H9 (cell line): Measurements from ENCODE around the gene ZC3H12D. TPM values are rescaled to one million over a fixed set of nuclear protein-coding genes. Genes with fewer than 3 reads are reported as not detected.

ENCODE experiments used
- DNase-seq: peaks from one replicate; pipeline ENCODE4 v3.0.0-alpha.2; 2017
- H2AFZ ChIP-seq: one replicate; pipeline ENCODE4 v1.6.1; 2013; ENCODE audit warnings: mild to moderate bottlenecking, low read length, control low read depth, moderate library complexity
- H2AK5ac ChIP-seq: 2 replicates; pipeline ENCODE4 v1.6.1; 2013; ENCODE audit warnings: low read length, control low read depth, mixed read lengths; ENCODE audit not compliant: insufficient read length
- H2BK120ac ChIP-seq: one replicate; pipeline ENCODE4 v1.6.1; 2013; ENCODE audit warnings: low read depth, mild to moderate bottlenecking, low read length, control low read depth, inconsistent platforms; ENCODE audit not compliant: poor library complexity, severe bottlenecking
- H2BK12ac ChIP-seq: 2 replicates; pipeline ENCODE4 v1.6.1; 2013; ENCODE audit warnings: low read length, control low read depth, mixed read lengths, low read depth; ENCODE audit not compliant: insufficient read length
- H2BK15ac ChIP-seq: 2 replicates; pipeline ENCODE4 v1.6.1; 2013; ENCODE audit warnings: low read depth, low read length, control low read depth
- H2BK20ac ChIP-seq: one replicate; pipeline ENCODE4 v1.6.1; 2013; ENCODE audit warnings: low read depth, mild to moderate bottlenecking, low read length, control low read depth, inconsistent platforms; ENCODE audit not compliant: poor library complexity, severe bottlenecking
- H2BK5ac ChIP-seq: 2 replicates; pipeline ENCODE4 v1.6.1; 2013; ENCODE audit warnings: low read length, control low read depth, mixed read lengths; ENCODE audit not compliant: insufficient read length
- H3K14ac ChIP-seq: 2 replicates; pipeline ENCODE4 v1.6.1; 2013; ENCODE audit warnings: low read length, control low read depth; ENCODE audit not compliant: insufficient read depth
- H3K18ac ChIP-seq: 2 replicates; pipeline ENCODE4 v1.6.1; 2013; ENCODE audit warnings: low read depth, mild to moderate bottlenecking, mixed read lengths, low read length, control low read depth; ENCODE audit not compliant: insufficient read length
- H3K23ac ChIP-seq: 2 replicates; pipeline ENCODE4 v1.6.1; 2013; ENCODE audit warnings: low read length, control low read depth, mixed read lengths, low read depth; ENCODE audit not compliant: insufficient read length
- H3K23me2 ChIP-seq: 2 replicates; pipeline ENCODE4 v1.6.1; 2013; ENCODE audit warnings: low read depth, mild to moderate bottlenecking, mixed read lengths, low read length, control low read depth; ENCODE audit not compliant: insufficient read length, poor library complexity, severe bottlenecking
- H3K27ac ChIP-seq: 2 replicates; pipeline ENCODE4 v1.5.1; 2013; ENCODE audit warnings: low read length, control low read depth, mixed read lengths, low read depth; ENCODE audit not compliant: insufficient read length
- H3K27me3 ChIP-seq: 2 replicates; pipeline ENCODE4 v1.6.1; 2013; ENCODE audit warnings: low read length, control low read depth, inconsistent platforms; ENCODE audit not compliant: insufficient read depth
- H3K4ac ChIP-seq: 2 replicates; pipeline ENCODE4 v1.6.1; 2013; ENCODE audit warnings: low read depth, mild to moderate bottlenecking, control low read depth, inconsistent platforms, low read length, moderate library complexity
- H3K4me1 ChIP-seq: 2 replicates; pipeline ENCODE4 v1.6.1; 2013; ENCODE audit warnings: low read length, control low read depth, inconsistent platforms; ENCODE audit not compliant: insufficient read depth
- H3K4me2 ChIP-seq: 2 replicates; pipeline ENCODE4 v1.6.1; 2013; ENCODE audit warnings: low read length, control low read depth, mixed read lengths; ENCODE audit not compliant: insufficient read length, insufficient read depth
- H3K56ac ChIP-seq: 2 replicates; pipeline ENCODE4 v1.6.1; 2013; ENCODE audit warnings: low read depth, mild to moderate bottlenecking, mixed read lengths, low read length, control low read depth; ENCODE audit not compliant: insufficient read length
- H3K79me1 ChIP-seq: 2 replicates; pipeline ENCODE4 v1.6.1; 2013; ENCODE audit warnings: low read depth, mild to moderate bottlenecking, moderate library complexity, low read length, control low read depth, inconsistent platforms; ENCODE audit not compliant: insufficient read depth, poor library complexity, severe bottlenecking
- H3K79me2 ChIP-seq: 2 replicates; pipeline ENCODE4 v1.6.1; 2013; ENCODE audit warnings: low read length, control low read depth, inconsistent platforms; ENCODE audit not compliant: insufficient read depth
- H3K9ac ChIP-seq: 2 replicates; pipeline ENCODE4 v1.6.1; 2013; ENCODE audit warnings: low read length, control low read depth, mixed read lengths; ENCODE audit not compliant: insufficient read length; ENCODE audit errors: extremely low read depth
- H3K9me3 ChIP-seq: one replicate; pipeline ENCODE4 v1.6.1; 2013; ENCODE audit warnings: low read depth, low read length, inconsistent platforms; ENCODE audit not compliant: control insufficient read depth
- H3T11ph ChIP-seq: one replicate; pipeline ENCODE4 v1.6.1; 2013; ENCODE audit warnings: mild to moderate bottlenecking, low read length, control low read depth, inconsistent platforms
- H4K20me1 ChIP-seq: one replicate; pipeline ENCODE4 v1.6.1; 2013; ENCODE audit not compliant: control insufficient read depth, insufficient read length, insufficient read depth
- H4K5ac ChIP-seq: 2 replicates; pipeline ENCODE4 v1.6.1; 2013; ENCODE audit warnings: low read depth, mild to moderate bottlenecking, mixed read lengths, low read length, control low read depth; ENCODE audit not compliant: insufficient read length
- H4K8ac ChIP-seq: replicated peaks from 2 replicates; pipeline ENCODE4 v1.6.1; 2013; ENCODE audit warnings: low read length, control low read depth, mixed read lengths, low read depth; ENCODE audit not compliant: insufficient read length
- H4K91ac ChIP-seq: 2 replicates; pipeline ENCODE4 v1.6.1; 2013; ENCODE audit warnings: low read depth, mild to moderate bottlenecking, moderate library complexity, mixed read lengths, low read length, control low read depth; ENCODE audit not compliant: insufficient read length
- H3K27ac Mint-ChIP-seq, 3 experiments: 2 replicates in 2 of 3; 3 replicates in 1 of 3; pipeline ENCODE4 v1.8.0; 2020 to 2021; ENCODE audit warnings: mixed read lengths in 3 of 3, mild to moderate bottlenecking in 1 of 3, moderate library complexity in 1 of 3
- H3K27me3 Mint-ChIP-seq: 2 replicates; pipeline ENCODE4 v1.8.0; 2021; ENCODE audit warnings: low read depth, mild to moderate bottlenecking, moderate library complexity, mixed read lengths
- H3K36me3 Mint-ChIP-seq, 3 experiments: 2 replicates in 2 of 3; 3 replicates in 1 of 3; pipeline ENCODE4 v1.8.0; 2020 to 2021; ENCODE audit warnings: low read depth in 3 of 3, mixed read lengths in 3 of 3; ENCODE audit not compliant: insufficient read depth in 1 of 3
- H3K4me1 Mint-ChIP-seq, 2 experiments: 2 replicates each; pipeline ENCODE4 v1.8.0; 2020; ENCODE audit warnings: mixed read lengths in 2 of 2
- H3K4me3 Mint-ChIP-seq, 2 experiments: 2 replicates in 1 of 2; 3 replicates in 1 of 2; pipeline ENCODE4 v1.8.0; 2020 to 2021; ENCODE audit warnings: mild to moderate bottlenecking in 2 of 2, mixed read lengths in 2 of 2, moderate library complexity in 1 of 2
- H3K9me3 Mint-ChIP-seq, 2 experiments: 2 replicates in 1 of 2; 3 replicates in 1 of 2; pipeline ENCODE4 v1.8.0; 2020; ENCODE audit warnings: mild to moderate bottlenecking in 2 of 2, mixed read lengths in 2 of 2, moderate library complexity in 1 of 2
- CTCF ChIP-seq: fragments of 200-600 bp; sonication (generic); conservative IDR thresholded peaks from 3 replicates; pipeline ENCODE4 v1.8.0; 2021; ENCODE audit warnings: antibody characterized with exemption, mild to moderate bottlenecking
- WGBS: extraction: QIAGEN DNeasy Blood & Tissue Kit; methylation state at CpG from one replicate; pipeline ENCODE4 v1.1.7; 2013; ENCODE audit warnings: missing lambda C conversion rate, low lambda C conversion rate, mixed read lengths; ENCODE audit not compliant: insufficient read length; ENCODE audit errors: extremely low coverage; 5-methylcytosine and 5-hydroxymethylcytosine counted together
- total RNA-seq: library from RNA; stranded (reverse); gene quantifications from 2 replicates; pipeline ENCODE4 v1.2.1, GENCODE V29; 2021

The ZC3H12D gene
- total RNA-seq, 1 experiment from 2014 or later = 0.07 TPM

GRCh38 chr6:149473080-149474052 lies 11.4 kb downstream of the ZC3H12D start:
- Histone ChIP-seq H4K91ac (no peak overlapping the region), H3K79me1 (no peaks in the 10 kb centered on the region), H3K9ac (no peak overlapping the region), H3K27me3 (no peaks in the 10 kb centered on the region), H3K4ac (no peak overlapping the region), H4K8ac (no peak overlapping the region), H4K5ac (no peak overlapping the region), H3K4me2 (no peak overlapping the region), H3K14ac (no peak overlapping the region; the same call in 1 of the 2 replicates), H2AK5ac (no peak overlapping the region), H2AFZ (no peak overlapping the region), H3K56ac (no peak overlapping the region), H3K4me1 (no peaks in the 10 kb centered on the region), H4K20me1 (no peaks in the 10 kb centered on the region), H3K18ac (no peak overlapping the region), H3K27ac (no peak overlapping the region), H3K23me2 (no peaks in the 10 kb centered on the region), H2BK120ac (no peak overlapping the region), H3K23ac (no peak overlapping the region), H2BK20ac (no peak overlapping the region), H3K79me2 (no peaks in the 10 kb centered on the region), H3K9me3 (no peaks in the 10 kb centered on the region), H2BK15ac (no peak overlapping the region), H3T11ph (no peak overlapping the region), H2BK12ac (no peak overlapping the region), H2BK5ac (no peak overlapping the region)
- H3K27me3 Mint-ChIP-seq = no peaks in the 10 kb centered on the region
- no peak overlapping the region for H3K27ac Mint-ChIP-seq
- DNase-seq = no peak
- no peaks in the 10 kb centered on the region for H3K36me3 Mint-ChIP-seq
- no peak overlapping the region for H3K4me3 Mint-ChIP-seq
- no peak for TF ChIP-seq CTCF
- H3K4me1 Mint-ChIP-seq = peaks cover 8 to 9% of the 10 kb centered on the region in 2 experiments
- WGBS = no CpG with 5 or more reads among the region's 21 CpGs
- no peaks in the 10 kb centered on the region for H3K9me3 Mint-ChIP-seq
